Stomach (tissue), 9 donors: Measurements from ENCODE around the gene BNC2. TPM values are rescaled to one million over a fixed set of nuclear protein-coding genes. Genes with fewer than 3 reads are reported as not detected.

Experiments
- DNase-seq, 2 donors: peaks; one replicate each; pipeline versions ENCODE4 v3.0.0 to v3.0.0-alpha.2; 2013 to 2019
- H3K27ac ChIP-seq, 5 donors: fragments of 200-600 bp in 4 of 5; sonication (generic) in 4 of 5; one replicate each; pipeline ENCODE4 v1.5.1; 2013 to 2019; ENCODE audit warnings: mild to moderate bottlenecking in 1 of 5, moderate library complexity in 1 of 5
- H3K27me3 ChIP-seq, 3 donors: fragments of 200-600 bp; sonication (generic); one replicate each; pipeline ENCODE4 v1.5.1; 2017 to 2019; ENCODE audit warnings: mixed run types in 1 of 3
- H3K36me3 ChIP-seq, 4 donors: fragments of 200-600 bp; sonication (generic); 1 replicate in 3 of 4; 2 replicates in 1 of 4; pipeline ENCODE4 v1.5.1; 2016 to 2019
- H3K4me1 ChIP-seq, 4 donors: fragments of 200-600 bp; sonication (generic); one replicate each; pipeline ENCODE4 v1.5.1; 2016 to 2019
- H3K4me3 ChIP-seq, 4 donors: fragments of 200-600 bp; sonication (generic) in 3 of 4; one replicate each; pipeline ENCODE4 v1.5.1; 2016 to 2019; ENCODE audit warnings: mild to moderate bottlenecking in 1 of 4
- H3K9me3 ChIP-seq, 4 donors: fragments of 200-600 bp; sonication (generic); one replicate each; pipeline ENCODE4 v1.5.1; 2016 to 2019
- EP300 ChIP-seq: sonication (generic); formaldehyde crosslinking; IDR thresholded peaks from one replicate; pipeline ENCODE4 v1.6.1; 2017; ENCODE audit warnings: antibody characterized with exemption
- POLR2A ChIP-seq, 4 donors: fragments of 450-650 bp; IDR thresholded peaks; one replicate each; pipeline ENCODE4 v1.6.1; 2016; ENCODE audit warnings: antibody characterized with exemption in 4 of 4, control low read depth in 2 of 4, mild to moderate bottlenecking in 1 of 4, moderate library complexity in 1 of 4
- POLR2AphosphoS5 ChIP-seq, 3 donors: sonication (generic); formaldehyde crosslinking; IDR thresholded peaks; one replicate each; pipeline ENCODE4 v1.6.1; 2016; ENCODE audit warnings: antibody characterized with exemption in 3 of 3
- WGBS, 5 donors: extraction: QIAGEN DNeasy Blood & Tissue Kit in 3 of 5; methylation state at CpG; one replicate each; pipeline versions ENCODE4 v1.1.5 to v1.1.7; 2013 to 2018; 5-methylcytosine and 5-hydroxymethylcytosine counted together
- intact Hi-C: fragments of 100-400 bp; cut with DNase I; formaldehyde crosslinking; loops from one replicate; pipeline ENCODE4 v1.15.1; 2023; ENCODE audit warnings: low total_unique reads
- polyA plus RNA-seq, 3 donors: library from polyadenylated mRNA; stranded (reverse); fragments of 200-250 nt; gene quantifications; one replicate each; pipeline ENCODE4 v1.2.3, GENCODE V29; 2013
- total RNA-seq, 5 donors: library from RNA; depleted of rRNA; stranded (reverse); fragments of >200 nt; gene quantifications; one replicate each; pipeline versions ENCODE4 v1.1.0 to v1.2.3, GENCODE V29; 2014 to 2016
- TF ChIP-seq, protein P1 (sequence below), 7 experiments: fragments of 450-650 bp in 4 of 7; fragments of 200-600 bp in 3 of 7; sonication (generic) in 3 of 7; IDR thresholded peaks; one replicate each; pipeline ENCODE4 v1.5.1; 2016 to 2019; ENCODE audit warnings: antibody characterized with exemption in 7 of 7, control low read depth in 2 of 7, mild to moderate bottlenecking in 1 of 7
- donor health status: healthy with polysubstance abuse.
- donor health status: Bipolar disorder and iron deficiency.
- donor health status: healthy.

BNC2 gene
- total and polyA plus RNA-seq, 8 donors = 1.1 to 60.7 (median 7.6) TPM

DNA sequence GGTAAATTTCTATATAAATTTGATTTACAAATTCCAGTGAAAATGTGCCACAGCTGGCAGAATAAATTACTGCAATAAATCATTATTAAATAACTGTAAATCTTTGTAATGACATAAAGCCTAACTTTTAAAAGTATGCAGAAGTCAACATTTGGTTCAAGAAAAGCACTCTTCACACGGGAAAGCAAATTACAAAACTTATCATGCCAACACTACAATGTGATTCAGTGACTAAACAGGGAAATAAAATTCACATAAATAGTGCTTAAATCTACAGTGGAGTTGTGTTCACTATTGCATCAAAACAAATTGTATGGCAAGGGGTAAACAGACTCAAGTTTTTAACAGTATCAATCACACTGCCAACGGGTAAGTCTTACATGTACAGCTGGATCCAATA is 117.2 kb downstream of the BNC2 start:
- Histone ChIP-seq H3K27ac (no peak overlapping the region), H3K36me3 (no peaks in the 10 kb centered on the region), H3K4me1 (no peaks in the 10 kb centered on the region), H3K4me3 (no peak overlapping the region), H3K9me3 (no peaks in the 10 kb centered on the region), H3K27me3 (no peaks in the 10 kb centered on the region)
- WGBS, 5 donors = 68 to 77% (median 73%) methylated on average over 2 of the region's 2 CpGs
- intact Hi-C loops = no loop called here
- DNase-seq = no peak
- no peak for TF ChIP-seq EP300
- TF ChIP-seq POLR2AphosphoS5 (IDR thresholded peaks at IDR 0.05) = no peak
- TF ChIP-seq, protein P1, sequence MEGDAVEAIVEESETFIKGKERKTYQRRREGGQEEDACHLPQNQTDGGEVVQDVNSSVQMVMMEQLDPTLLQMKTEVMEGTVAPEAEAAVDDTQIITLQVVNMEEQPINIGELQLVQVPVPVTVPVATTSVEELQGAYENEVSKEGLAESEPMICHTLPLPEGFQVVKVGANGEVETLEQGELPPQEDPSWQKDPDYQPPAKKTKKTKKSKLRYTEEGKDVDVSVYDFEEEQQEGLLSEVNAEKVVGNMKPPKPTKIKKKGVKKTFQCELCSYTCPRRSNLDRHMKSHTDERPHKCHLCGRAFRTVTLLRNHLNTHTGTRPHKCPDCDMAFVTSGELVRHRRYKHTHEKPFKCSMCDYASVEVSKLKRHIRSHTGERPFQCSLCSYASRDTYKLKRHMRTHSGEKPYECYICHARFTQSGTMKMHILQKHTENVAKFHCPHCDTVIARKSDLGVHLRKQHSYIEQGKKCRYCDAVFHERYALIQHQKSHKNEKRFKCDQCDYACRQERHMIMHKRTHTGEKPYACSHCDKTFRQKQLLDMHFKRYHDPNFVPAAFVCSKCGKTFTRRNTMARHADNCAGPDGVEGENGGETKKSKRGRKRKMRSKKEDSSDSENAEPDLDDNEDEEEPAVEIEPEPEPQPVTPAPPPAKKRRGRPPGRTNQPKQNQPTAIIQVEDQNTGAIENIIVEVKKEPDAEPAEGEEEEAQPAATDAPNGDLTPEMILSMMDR (IDR thresholded peaks at IDR 0.05) = no peak
- no peak for TF ChIP-seq POLR2A (IDR thresholded peaks at IDR 0.05)

DNA sequence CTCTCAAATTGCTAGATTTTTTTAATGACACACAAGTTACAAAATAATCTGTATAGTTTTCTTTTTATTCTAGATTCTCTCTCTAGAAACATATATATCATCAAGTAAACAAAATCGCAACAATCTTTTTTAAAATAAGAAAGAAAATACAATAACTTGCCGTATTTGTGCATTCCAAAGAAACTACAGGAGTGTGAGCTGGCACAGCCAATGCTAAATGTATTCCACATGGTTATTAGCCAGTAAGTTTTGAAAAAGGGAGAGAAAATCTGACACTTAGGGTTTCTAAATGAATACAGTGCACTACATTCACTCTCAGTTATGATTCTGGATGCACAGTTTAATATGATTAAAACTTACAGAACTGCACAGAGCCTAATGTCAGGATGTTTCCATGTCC is 117.9 kb downstream of the BNC2 start:
- Histone ChIP-seq H3K36me3 (no peaks in the 10 kb centered on the region), H3K4me3 (no peak overlapping the region), H3K9me3 (no peaks in the 10 kb centered on the region), H3K27me3 (no peaks in the 10 kb centered on the region), H3K4me1 (no peaks in the 10 kb centered on the region), H3K27ac (no peak overlapping the region)
- TF ChIP-seq, protein P1 (IDR thresholded peaks at IDR 0.05) = no peak
- TF ChIP-seq EP300 (no peak), POLR2A (IDR thresholded peaks at IDR 0.05) (no peak), POLR2AphosphoS5 (IDR thresholded peaks at IDR 0.05) (no peak)
- no peak for DNase-seq
- intact Hi-C loops = no loop called here
- 70 to 92% (median 85%) methylated on average over 2 of the region's 2 CpGs for WGBS, 5 donors

DNA sequence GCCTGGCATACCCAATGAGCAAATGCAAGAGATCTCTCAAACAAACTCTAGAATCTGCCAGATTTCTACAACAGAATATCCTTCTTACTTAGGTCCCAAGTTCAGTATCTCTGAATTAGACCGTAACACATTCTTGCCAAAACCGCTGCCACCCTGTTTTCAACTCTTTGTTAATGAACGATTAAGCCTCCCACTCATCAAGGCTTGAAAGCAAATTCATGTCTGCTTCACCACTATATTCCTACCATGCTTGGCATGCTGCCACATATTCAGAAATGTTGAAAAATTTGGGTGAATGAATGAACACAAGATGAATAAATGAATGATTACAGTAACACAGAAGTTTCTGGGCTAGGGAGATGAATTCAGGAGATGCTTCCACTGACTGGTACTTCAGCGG is 119.9 kb downstream of the BNC2 start:
- Histone ChIP-seq H3K36me3 (no peaks in the 10 kb centered on the region), H3K9me3 (no peaks in the 10 kb centered on the region), H3K27ac (no peak overlapping the region), H3K4me3 (no peak overlapping the region), H3K27me3 (no peaks in the 10 kb centered on the region), H3K4me1 (peaks cover 0 to under 1% (median 0%) of the 10 kb centered on the region in 4 donors)
- intact Hi-C loops = no loop called here
- TF ChIP-seq, protein P1 (IDR thresholded peaks at IDR 0.05) = no peak
- no peak for TF ChIP-seq POLR2A (IDR thresholded peaks at IDR 0.05)
- no peak for TF ChIP-seq POLR2AphosphoS5 (IDR thresholded peaks at IDR 0.05)
- TF ChIP-seq EP300 = no peak
- WGBS, 5 donors = 90 to 97% (median 95%) methylated on average over 4 of the region's 4 CpGs
- no peak for DNase-seq

DNA sequence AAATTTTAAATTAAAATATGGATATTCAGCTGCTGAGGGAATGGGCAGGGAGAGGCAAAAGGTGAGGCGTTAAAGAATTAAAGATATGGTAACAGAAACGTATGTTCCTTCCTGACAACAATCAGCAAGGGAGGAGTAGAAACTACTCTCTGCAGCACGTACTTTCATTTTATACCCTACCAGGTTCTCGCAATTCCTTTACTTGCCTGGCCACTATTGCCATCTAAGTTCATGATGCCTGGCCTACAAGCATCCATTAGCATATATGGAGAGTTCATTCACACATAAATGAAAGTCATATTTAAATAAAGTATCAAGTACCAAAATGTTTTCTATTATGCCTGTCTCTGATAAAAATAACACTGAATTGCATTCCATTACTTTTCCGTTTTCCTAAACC is 125.1 kb downstream of the BNC2 start:
- H3K4me1 ChIP-seq = peaks cover 0 to 20% (median 8%) of the 10 kb centered on the region in 4 donors
- TF ChIP-seq POLR2AphosphoS5 (IDR thresholded peaks at IDR 0.05) (no peak), EP300 (no peak), POLR2A (IDR thresholded peaks at IDR 0.05) (no peak)
- TF ChIP-seq, protein P1 (IDR thresholded peaks at IDR 0.05) = no peak
- no peaks in the 10 kb centered on the region for H3K36me3 ChIP-seq
- no peak overlapping the region for H3K27ac ChIP-seq
- intact Hi-C loops = no loop called here
- no peak overlapping the region for H3K4me3 ChIP-seq
- no peaks in the 10 kb centered on the region for H3K27me3 ChIP-seq
- WGBS, 5 donors = 41 to 67% (median 52%) methylated on average over 5 of the region's 5 CpGs
- DNase-seq = no peak
- no peaks in the 10 kb centered on the region for H3K9me3 ChIP-seq
